CD1c-positive myeloid dendritic cell (primary cell): Measurements from ENCODE around the gene CLRN3.

Experiments
- DNase-seq: peaks from one replicate; pipeline ENCODE4 v3.0.0-alpha.2; 2016; ENCODE audit errors: extremely low spot score

Gene CLRN3

GRCh38 chr10:127899766-127900387 is 7.1 kb upstream of the CLRN3 start:
- DNase-seq, result peak; percentile 80

GRCh38 chr10:127897177-127897576 is 4.4 kb upstream of the CLRN3 start:
- DNase-seq, result no peak

- no peak for DNase-seq
Measured at GRCh38 chr10:127896590-127896989, 3.8 kb upstream of the CLRN3 start.

GRCh38 chr10:127894146-127894545 is 1.4 kb upstream of the CLRN3 start:
- no peak for DNase-seq

- no peak for DNase-seq
Measured at GRCh38 chr10:127890832-127891334, 1.9 kb downstream of the CLRN3 start.

GRCh38 chr10:127890216-127890615 is 2.5 kb downstream of the CLRN3 start:
- DNase-seq, result peak; percentile 32

- peak; percentile 84 for DNase-seq
Measured at GRCh38 chr10:127889605-127890195, 3.0 kb downstream of the CLRN3 start.

- DNase-seq, result no peak
Measured at GRCh38 chr10:127888521-127889312, 4.0 kb downstream of the CLRN3 start.

- no peak for DNase-seq
Measured at GRCh38 chr10:127887541-127888415, 5.0 kb downstream of the CLRN3 start.

GRCh38 chr10:127886371-127887051 is 6.2 kb downstream of the CLRN3 start:
- DNase-seq, result no peak

- no peak for DNase-seq
Measured at GRCh38 chr10:127884501-127884900, 8.2 kb downstream of the CLRN3 start.

- no peak for DNase-seq
Measured at GRCh38 chr10:127883516-127883915, 9.2 kb downstream of the CLRN3 start.

- DNase-seq, result peak; percentile 51
Measured at GRCh38 chr10:127882801-127883459, 9.8 kb downstream of the CLRN3 start.

GRCh38 chr10:127882391-127882790 is 10.3 kb downstream of the CLRN3 start:
- DNase-seq, result no peak

GRCh38 chr10:127881262-127881661 is 11.5 kb downstream of the CLRN3 start:
- DNase-seq, result no peak

- DNase-seq, result peak; percentile 80
Measured at GRCh38 chr10:127880557-127880956, 12.2 kb downstream of the CLRN3 start.

GRCh38 chr10:127878475-127879055 is 14.2 kb downstream of the CLRN3 start:
- DNase-seq, result peak; percentile 74

GRCh38 chr10:127877699-127878098 is 15.0 kb downstream of the CLRN3 start:
- DNase-seq, result no peak

- no peak for DNase-seq
Measured at GRCh38 chr10:127877116-127877515, 15.6 kb downstream of the CLRN3 start.

GRCh38 chr10:127875916-127876315 is 16.8 kb downstream of the CLRN3 start:
- no peak for DNase-seq
